ENCODE measurements around the gene HEPACAM2.

- TF ChIP-seq POLR2A (IDR thresholded peaks at IDR 0.05; ENCODE audit: low read depth, low read length) (no peak), TAF1 (IDR thresholded peaks at IDR 0.05; ENCODE audit: borderline replicate concordance, low read depth, low read length) (no peak)
Measured at GRCh38 chr7:93245525-93246432, 19.5 kb upstream of the HEPACAM2 start.

Data from GM12892 (cell line).